Body of pancreas (tissue), 4 donors: ENCODE results near the gene POFUT2. TPM values are rescaled to one million over a fixed set of nuclear protein-coding genes. Genes with fewer than 3 reads are reported as not detected.

Experiments used
- ATAC-seq: fragments of 150-250 bp; one replicate; pipeline ENCODE4 v1.9.1; 2016
- DNase-seq, 4 donors: peaks; one replicate each; pipeline ENCODE4 v3.0.0-alpha.2; 2019
- H3K27ac ChIP-seq, 4 donors: fragments of 200-600 bp; sonication (generic); 1 replicate in 3 of 4; 2 replicates in 1 of 4; pipeline versions ENCODE4 v1.5.1 to v1.6.1; 2016 to 2019; ENCODE audit warnings: mild to moderate bottlenecking in 1 of 4, mixed read lengths in 1 of 4, moderate library complexity in 1 of 4
- H3K27me3 ChIP-seq, 2 donors: fragments of 200-600 bp; sonication (generic); one replicate each; pipeline ENCODE4 v1.6.0; 2016; ENCODE audit warnings: mild to moderate bottlenecking in 1 of 2
- H3K36me3 ChIP-seq, 2 donors: fragments of 200-600 bp; sonication (generic); replicated peaks in 1 of 2; 2 replicates each; pipeline ENCODE4 v1.5.1; 2016; ENCODE audit warnings: low read depth in 2 of 2; ENCODE audit not compliant: insufficient read depth in 1 of 2
- H3K4me1 ChIP-seq: fragments of 200-600 bp; sonication (generic); one replicate; pipeline ENCODE4 v1.6.0; 2016
- H3K4me3 ChIP-seq, 2 donors: fragments of 200-600 bp; sonication (generic); 1 replicate in 1 of 2; 2 replicates in 1 of 2; pipeline ENCODE4 v1.5.1; 2016 to 2019
- H3K9me3 ChIP-seq, 3 donors: fragments of 200-600 bp; sonication (generic); 1 replicate in 2 of 3; 2 replicates in 1 of 3; pipeline ENCODE4 v1.5.1; 2016
- CTCF ChIP-seq, 7 experiments: fragments of 450-650 bp in 4 of 7; fragments of 200-600 bp in 3 of 7; sonication (generic) in 3 of 7; IDR thresholded peaks; one replicate each; pipeline ENCODE4 v1.5.1; 2016 to 2019; ENCODE audit warnings: antibody characterized with exemption in 7 of 7
- POLR2A ChIP-seq, 3 donors: fragments of 450-650 bp; IDR thresholded peaks; one replicate each; pipeline ENCODE4 v1.6.1; 2016; ENCODE audit warnings: antibody characterized with exemption in 3 of 3, mild to moderate bottlenecking in 2 of 3
- WGBS, 2 donors: methylation state at CpG; one replicate each; pipeline ENCODE4 v1.1.5; 2017; 5-methylcytosine and 5-hydroxymethylcytosine counted together
- intact Hi-C: fragments of 100-400 bp; cut with DNase I; formaldehyde crosslinking; loops from one replicate; pipeline ENCODE4 v1.15.1; 2023
- total RNA-seq, 2 donors: library from RNA; depleted of rRNA; stranded (reverse); fragments of >200 nt; gene quantifications; one replicate each; pipeline ENCODE4 v1.1.0, GENCODE V29; 2016

POFUT2 gene
- total RNA-seq, 2 donors from 2014 or later, result 16.3 to 46.1 TPM

- 51 to 57% methylated on average over 8 of the region's 8 CpGs for WGBS, 2 donors
- ATAC-seq, result no peak
- intact Hi-C loops, result loop anchor here (10.0 kb wide), 1 partner anchor 88 kb away; no protein-coding TSS in a partner anchor
- Histone ChIP-seq H3K4me3 (no peak overlapping the region), H3K27ac (peak overlapping the region; percentile 18 to 96 (median 94)), H3K9me3 (no peaks in the 10 kb centered on the region), H3K27me3 (no peaks in the 10 kb centered on the region), H3K36me3 (no peaks in the 10 kb centered on the region), H3K4me1 (peaks cover 79% of the 10 kb centered on the region)
- DNase-seq, result peak in 1 of 4 donors; percentile 11
- TF ChIP-seq CTCF (IDR thresholded peaks at IDR 0.05) (no peak), POLR2A (IDR thresholded peaks at IDR 0.05) (peak in 1 of 3 donors; percentile 17)
Measured at GRCh38 chr21:45326891-45327440, 39.3 kb upstream of the POFUT2 start.

GRCh38 chr21:45326169-45326851 lies 38.6 kb upstream of the POFUT2 start:
- DNase-seq (peak in 1 of 4 donors; percentile 7), ATAC-seq (no peak)
- Histone ChIP-seq H3K9me3 (no peaks in the 10 kb centered on the region), H3K36me3 (no peaks in the 10 kb centered on the region), H3K27ac (peak overlapping the region; percentile 65 to 96 (median 94)), H3K4me3 (no peak overlapping the region), H3K4me1 (peaks cover 79% of the 10 kb centered on the region), H3K27me3 (no peaks in the 10 kb centered on the region)
- WGBS, 2 donors, result 58 to 74% methylated on average over 11 to 24 of the region's 25 CpGs
- TF ChIP-seq CTCF (IDR thresholded peaks at IDR 0.05), result no peak
- no peak for TF ChIP-seq POLR2A (IDR thresholded peaks at IDR 0.05)
- intact Hi-C loops, result loop anchor here (10.0 kb wide), 1 partner anchor 88 kb away; no protein-coding TSS in a partner anchor

- 49 to 50% methylated on average over 15 to 32 of the region's 32 CpGs for WGBS, 2 donors
- no peaks in the 10 kb centered on the region for H3K9me3 ChIP-seq
- peaks cover 78% of the 10 kb centered on the region for H3K4me1 ChIP-seq
- DNase-seq (peak in 1 of 4 donors; percentile 23), ATAC-seq (no peak)
- no peak for TF ChIP-seq CTCF (IDR thresholded peaks at IDR 0.05)
- no peak for TF ChIP-seq POLR2A (IDR thresholded peaks at IDR 0.05)
- H3K27me3 ChIP-seq, result no peaks in the 10 kb centered on the region
- H3K36me3 ChIP-seq, result no peaks in the 10 kb centered on the region
- H3K4me3 ChIP-seq, result no peak overlapping the region
- peak overlapping the region; percentile 65 to 96 (median 94) for H3K27ac ChIP-seq
- intact Hi-C loops, result loop anchor here (10.0 kb wide), 1 partner anchor 89 kb away; no protein-coding TSS in a partner anchor
Measured at GRCh38 chr21:45325206-45326168, 37.8 kb upstream of the POFUT2 start.

- H3K27ac ChIP-seq, result peak overlapping the region; percentile 65 to 96 (median 94)
- no peaks in the 10 kb centered on the region for H3K27me3 ChIP-seq
- TF ChIP-seq POLR2A (IDR thresholded peaks at IDR 0.05), result peak in 2 of 3 donors; percentile 19 to 26
- peak in 1 of 7 experiments; percentile 14 for TF ChIP-seq CTCF (IDR thresholded peaks at IDR 0.05)
- 20 to 36% methylated on average over 1 to 23 of the region's 27 CpGs for WGBS, 2 donors
- peaks cover 79% of the 10 kb centered on the region for H3K4me1 ChIP-seq
- intact Hi-C loops, result loop anchor here (10.0 kb wide), 1 partner anchor 90 kb away; no protein-coding TSS in a partner anchor
- H3K4me3 ChIP-seq, result no peak overlapping the region
- peak in 3 of 4 donors; percentile 46 to 61 (median 58) for DNase-seq
- peak; percentile 28 for ATAC-seq
- H3K9me3 ChIP-seq, result no peaks in the 10 kb centered on the region
- no peaks in the 10 kb centered on the region for H3K36me3 ChIP-seq
Measured at GRCh38 chr21:45324489-45325205, 37.0 kb upstream of the POFUT2 start.
